Stomach (tissue), 4 donors: ENCODE data around the gene NFATC1.

ENCODE experiments used
- CTCF ChIP-seq, 7 experiments: fragments of 450-650 bp in 4 of 7; fragments of 200-600 bp in 3 of 7; sonication (generic) in 3 of 7; IDR thresholded peaks; one replicate each; pipeline ENCODE4 v1.5.1; 2016 to 2019; ENCODE audit warnings: antibody characterized with exemption in 7 of 7, control low read depth in 2 of 7, mild to moderate bottlenecking in 1 of 7
- POLR2A ChIP-seq, 4 donors: fragments of 450-650 bp; IDR thresholded peaks; one replicate each; pipeline ENCODE4 v1.6.1; 2016; ENCODE audit warnings: antibody characterized with exemption in 4 of 4, control low read depth in 2 of 4, mild to moderate bottlenecking in 1 of 4, moderate library complexity in 1 of 4

DNA sequence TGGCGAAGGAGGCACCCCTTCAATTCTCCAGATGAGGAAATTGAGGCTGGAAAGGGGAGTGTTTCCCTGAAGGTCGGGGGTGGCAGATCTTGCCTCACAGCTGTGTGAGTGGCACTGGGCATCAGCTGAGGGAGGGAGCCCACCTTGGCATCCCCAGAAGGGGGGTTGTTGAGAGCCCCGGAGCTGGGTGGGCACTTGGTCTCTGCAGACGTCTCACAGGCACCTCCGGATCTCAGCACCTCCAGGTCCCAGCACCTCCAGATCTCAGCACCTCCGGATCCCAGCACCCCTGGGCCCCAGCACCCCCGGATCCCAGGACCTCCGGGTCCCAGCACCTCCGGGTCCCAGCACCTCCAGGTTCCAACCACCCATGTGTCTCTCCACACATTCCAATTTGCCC, 137.9 kb downstream of the NFATC1 start:
- TF ChIP-seq POLR2A (IDR thresholded peaks at IDR 0.05) (no peak), CTCF (IDR thresholded peaks at IDR 0.05) (no peak)
